ENCODE results near the gene TANC1.

Gene TANC1

GRCh38 chr2:158963071-158963470 lies 5.4 kb upstream of the TANC1 start:
- DNase-seq: no peak

- no peak for DNase-seq
Observed at GRCh38 chr2:158965107-158965506, 3.3 kb upstream of the TANC1 start.

- no peak for DNase-seq
Observed at GRCh38 chr2:158965641-158966040, 2.8 kb upstream of the TANC1 start.

- no peak for DNase-seq
Observed at GRCh38 chr2:158966312-158966711, 2.1 kb upstream of the TANC1 start.

GRCh38 chr2:158967114-158967730 lies 1.2 kb upstream of the TANC1 start:
- DNase-seq: no peak

GRCh38 chr2:158967731-158968395 lies 577 bp upstream of the TANC1 start:
- no peak for DNase-seq

- no peak for DNase-seq
Observed at GRCh38 chr2:158969162-158969714, 798 bp downstream of the TANC1 start.

GRCh38 chr2:158969715-158970240 lies 1.3 kb downstream of the TANC1 start:
- no peak for DNase-seq

GRCh38 chr2:158970241-158970751 lies 1.9 kb downstream of the TANC1 start:
- DNase-seq: no peak

GRCh38 chr2:158973116-158973956 lies 4.9 kb downstream of the TANC1 start:
- no peak for DNase-seq

- no peak for DNase-seq
Observed at GRCh38 chr2:158975271-158975921, 7.0 kb downstream of the TANC1 start.

- no peak for DNase-seq
Observed at GRCh38 chr2:158979772-158980171, 11.3 kb downstream of the TANC1 start.

GRCh38 chr2:158984604-158985135 lies 16.2 kb downstream of the TANC1 start:
- no peak for DNase-seq

GRCh38 chr2:158988501-158988900 lies 20.1 kb downstream of the TANC1 start:
- DNase-seq: no peak

GRCh38 chr2:158989165-158989564 lies 20.7 kb downstream of the TANC1 start:
- no peak for DNase-seq

GRCh38 chr2:158990397-158991214 lies 22.2 kb downstream of the TANC1 start:
- no peak for DNase-seq

- no peak for DNase-seq
Observed at GRCh38 chr2:158993030-158993429, 24.6 kb downstream of the TANC1 start.

- no peak for DNase-seq
Observed at GRCh38 chr2:158993721-158994587, 25.5 kb downstream of the TANC1 start.

GRCh38 chr2:158994920-158995676 lies 26.7 kb downstream of the TANC1 start:
- DNase-seq: no peak
